Measurements from ENCODE around the gene CD300A. TPM values are rescaled to one million over a fixed set of nuclear protein-coding genes. Genes with fewer than 3 reads are reported as not detected.

The CD300A gene
- total RNA-seq, 4 donors from 2014 or later = 0.88 to 19.6 (median 2.8) TPM

- Histone ChIP-seq H3K27ac (peak overlapping the region; percentile 18 to 84 (median 49)), H3K9me3 (no peaks in the 10 kb centered on the region), H3K4me3 (no peak overlapping the region), H3K4me1 (peaks cover 22 to 61% (median 27%) of the 10 kb centered on the region in 3 donors), H3K36me3 (peaks cover 0 to 7% (median 0%) of the 10 kb centered on the region in 3 donors), H3K27me3 (no peaks in the 10 kb centered on the region)
- TF ChIP-seq POLR2A (IDR thresholded peaks at IDR 0.05) = no peak
- TF ChIP-seq, protein P1, sequence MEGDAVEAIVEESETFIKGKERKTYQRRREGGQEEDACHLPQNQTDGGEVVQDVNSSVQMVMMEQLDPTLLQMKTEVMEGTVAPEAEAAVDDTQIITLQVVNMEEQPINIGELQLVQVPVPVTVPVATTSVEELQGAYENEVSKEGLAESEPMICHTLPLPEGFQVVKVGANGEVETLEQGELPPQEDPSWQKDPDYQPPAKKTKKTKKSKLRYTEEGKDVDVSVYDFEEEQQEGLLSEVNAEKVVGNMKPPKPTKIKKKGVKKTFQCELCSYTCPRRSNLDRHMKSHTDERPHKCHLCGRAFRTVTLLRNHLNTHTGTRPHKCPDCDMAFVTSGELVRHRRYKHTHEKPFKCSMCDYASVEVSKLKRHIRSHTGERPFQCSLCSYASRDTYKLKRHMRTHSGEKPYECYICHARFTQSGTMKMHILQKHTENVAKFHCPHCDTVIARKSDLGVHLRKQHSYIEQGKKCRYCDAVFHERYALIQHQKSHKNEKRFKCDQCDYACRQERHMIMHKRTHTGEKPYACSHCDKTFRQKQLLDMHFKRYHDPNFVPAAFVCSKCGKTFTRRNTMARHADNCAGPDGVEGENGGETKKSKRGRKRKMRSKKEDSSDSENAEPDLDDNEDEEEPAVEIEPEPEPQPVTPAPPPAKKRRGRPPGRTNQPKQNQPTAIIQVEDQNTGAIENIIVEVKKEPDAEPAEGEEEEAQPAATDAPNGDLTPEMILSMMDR (IDR thresholded peaks at IDR 0.05) = no peak
- intact Hi-C loops (cut with DNase I) = no loop called here
- no peak for DNase-seq
- WGBS, 2 donors = 44 to 55% methylated on average over 7 to 16 of the region's 31 CpGs
Measured at GRCh38 chr17:74446551-74447500, 19.6 kb upstream of the CD300A start.

- WGBS, 2 donors = 92 to 96% methylated on average over 8 to 9 of the region's 11 CpGs
- TF ChIP-seq, protein P1 (IDR thresholded peaks at IDR 0.05) = no peak
- no peak for TF ChIP-seq POLR2A (IDR thresholded peaks at IDR 0.05)
- H3K4me3 ChIP-seq = no peak overlapping the region
- no peaks in the 10 kb centered on the region for H3K9me3 ChIP-seq
- DNase-seq = no peak
- H3K27ac ChIP-seq = peak overlapping the region in 3 of 4 donors; percentile 29 to 84 (median 69)
- H3K27me3 ChIP-seq = peaks cover 0 to 5% (median 0%) of the 10 kb centered on the region in 4 donors
- intact Hi-C loops (cut with DNase I) = no loop called here
- H3K36me3 ChIP-seq = peaks cover 0 to 7% (median 0%) of the 10 kb centered on the region in 3 donors
- H3K4me1 ChIP-seq = peaks cover 16 to 62% (median 30%) of the 10 kb centered on the region in 3 donors
Measured at GRCh38 chr17:74447628-74448159, 18.7 kb upstream of the CD300A start.

DNA sequence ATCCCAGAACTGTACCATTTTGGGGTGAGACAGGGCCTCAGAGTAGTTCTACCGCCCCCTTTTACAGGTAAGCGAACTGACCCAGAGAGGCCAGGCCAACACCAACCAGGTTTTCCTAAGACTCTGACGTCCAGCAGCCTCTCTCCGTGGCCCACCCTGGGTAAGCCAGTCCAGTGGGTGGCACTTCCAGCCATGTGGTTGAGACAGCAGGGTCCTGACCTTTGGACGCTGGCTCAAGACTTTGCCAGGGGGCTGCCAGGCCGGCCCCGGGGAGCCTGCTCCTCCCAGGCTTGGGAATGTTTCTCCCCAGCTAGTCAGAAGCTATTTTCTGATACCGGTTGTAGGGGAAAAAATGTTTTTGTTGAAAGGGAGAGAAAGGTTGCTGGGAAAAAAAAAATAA lies 17.7 kb upstream of the CD300A start:
- peaks cover 0 to 7% (median 0%) of the 10 kb centered on the region in 3 donors for H3K36me3 ChIP-seq
- H3K4me1 ChIP-seq = peaks cover 16 to 62% (median 30%) of the 10 kb centered on the region in 3 donors
- H3K9me3 ChIP-seq = no peaks in the 10 kb centered on the region
- DNase-seq = no peak
- intact Hi-C loops (cut with DNase I) = no loop called here
- no peak overlapping the region for H3K4me3 ChIP-seq
- peaks cover 0 to 16% (median 0%) of the 10 kb centered on the region in 4 donors for H3K27me3 ChIP-seq
- 86 to 100% methylated on average over 2 to 4 of the region's 8 CpGs for WGBS, 2 donors
- peak overlapping the region in 3 of 4 donors; percentile 12 to 84 (median 47) for H3K27ac ChIP-seq
- TF ChIP-seq, protein P1 (IDR thresholded peaks at IDR 0.05) = no peak
- no peak for TF ChIP-seq POLR2A (IDR thresholded peaks at IDR 0.05)

DNA sequence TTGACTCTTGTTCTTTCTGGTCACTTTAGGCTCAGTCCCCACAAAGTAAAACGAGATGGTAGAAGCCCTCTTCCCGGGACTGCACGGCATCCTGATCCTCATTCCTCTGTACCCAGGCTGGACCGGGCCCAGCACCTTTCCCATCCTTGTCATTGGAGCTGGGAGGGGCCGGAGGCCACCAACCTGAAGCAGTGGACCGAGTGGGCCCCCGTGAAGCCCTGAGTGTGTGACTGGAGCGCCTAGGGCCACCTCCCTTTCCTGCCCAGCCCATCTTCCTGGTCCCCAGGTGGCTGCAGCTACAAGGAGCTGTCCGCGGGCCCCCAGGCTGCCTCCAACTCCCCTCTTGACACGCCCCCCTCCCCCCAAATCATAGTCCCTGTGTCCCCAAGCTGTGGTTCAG lies 17.1 kb upstream of the CD300A start:
- H3K9me3 ChIP-seq = no peaks in the 10 kb centered on the region
- peaks cover 0 to 17% (median 0%) of the 10 kb centered on the region in 4 donors for H3K27me3 ChIP-seq
- 66 to 88% methylated on average over 8 to 9 of the region's 11 CpGs for WGBS, 2 donors
- H3K27ac ChIP-seq = peak overlapping the region in 2 of 4 donors; percentile 58 to 66
- TF ChIP-seq, protein P1 (IDR thresholded peaks at IDR 0.05) = no peak
- no peak for TF ChIP-seq POLR2A (IDR thresholded peaks at IDR 0.05)
- intact Hi-C loops (cut with DNase I) = no loop called here
- H3K4me1 ChIP-seq = peaks cover 16 to 62% (median 27%) of the 10 kb centered on the region in 3 donors
- H3K36me3 ChIP-seq = peaks cover 0 to 7% (median 0%) of the 10 kb centered on the region in 3 donors
- H3K4me3 ChIP-seq = no peak overlapping the region
- DNase-seq = no peak

- no peak for DNase-seq
- 54% methylated on average over 3 of the region's 5 CpGs; no CpG with 5 or more reads in 1 of the 2 donors for WGBS, 2 donors
- peak overlapping the region in 2 of 4 donors; percentile 58 to 66 for H3K27ac ChIP-seq
Measured at GRCh38 chr17:74449773-74450172, 16.7 kb upstream of the CD300A start.

More at GRCh38 chr17:74449773-74450172, 16.7 kb upstream of the CD300A start:
- H3K4me1 ChIP-seq = peaks cover 21 to 62% (median 29%) of the 10 kb centered on the region in 3 donors
- no peaks in the 10 kb centered on the region for H3K9me3 ChIP-seq
- H3K36me3 ChIP-seq = peaks cover 0 to 7% (median 0%) of the 10 kb centered on the region in 3 donors
- intact Hi-C loops (cut with DNase I) = no loop called here
- peaks cover 0 to 17% (median 0%) of the 10 kb centered on the region in 4 donors for H3K27me3 ChIP-seq
- TF ChIP-seq, protein P1 (IDR thresholded peaks at IDR 0.05) = no peak
- no peak for TF ChIP-seq POLR2A (IDR thresholded peaks at IDR 0.05)
- no peak overlapping the region for H3K4me3 ChIP-seq

Measured in esophagus squamous epithelium (tissue), 5 donors.